ENCODE results near the gene DENND2D. TPM values are rescaled to one million over a fixed set of nuclear protein-coding genes. Genes with fewer than 3 reads are reported as not detected.

DENND2D gene
- total RNA-seq, 4 donors from 2014 or later = 1.4 to 16.6 (median 6.4) TPM

GRCh38 chr1:111232134-111232533, 31.7 kb upstream of the DENND2D start:
- peaks cover 10% of the 10 kb centered on the region for H3K27me3 ChIP-seq
- WGBS, 2 donors (ENCODE audit: low coverage in 1 of 2) = 93 to 96% methylated on average over 2 to 3 of the region's 3 CpGs
- H3K36me3 ChIP-seq = no peaks in the 10 kb centered on the region
- no peak overlapping the region for H3K4me3 ChIP-seq
- TF ChIP-seq CTCF (IDR thresholded peaks at IDR 0.05) (no peak), EP300 (IDR thresholded peaks at IDR 0.05) (no peak), POLR2A (IDR thresholded peaks at IDR 0.05) (no peak), POLR2AphosphoS5 (IDR thresholded peaks at IDR 0.05) (no peak)
- H3K9me3 ChIP-seq = no peaks in the 10 kb centered on the region
- no peak for ATAC-seq
- no peak overlapping the region for H3K27ac ChIP-seq
- H3K4me1 ChIP-seq = peaks cover 0 to 16% (median 0%) of the 10 kb centered on the region in 3 donors

- ATAC-seq = no peak
- H3K9me3 ChIP-seq = no peaks in the 10 kb centered on the region
- H3K4me3 ChIP-seq = no peak overlapping the region
- WGBS, 2 donors (ENCODE audit: low coverage in 1 of 2) = 49 to 72% methylated on average over 2 of the region's 2 CpGs
- TF ChIP-seq POLR2A (IDR thresholded peaks at IDR 0.05) (no peak), CTCF (IDR thresholded peaks at IDR 0.05) (no peak), EP300 (IDR thresholded peaks at IDR 0.05) (no peak), POLR2AphosphoS5 (IDR thresholded peaks at IDR 0.05) (no peak)
- no peak overlapping the region for H3K27ac ChIP-seq
- no peaks in the 10 kb centered on the region for H3K27me3 ChIP-seq
- H3K36me3 ChIP-seq = no peaks in the 10 kb centered on the region
- peaks cover 0 to 16% (median 0%) of the 10 kb centered on the region in 3 donors for H3K4me1 ChIP-seq
Observed at GRCh38 chr1:111228748-111229126, 28.3 kb upstream of the DENND2D start.

- Histone ChIP-seq H3K9me3 (no peaks in the 10 kb centered on the region), H3K4me3 (no peak overlapping the region), H3K27me3 (no peaks in the 10 kb centered on the region), H3K36me3 (no peaks in the 10 kb centered on the region), H3K27ac (peak overlapping the region in 3 of 4 donors; percentile 29 to 46 (median 36)), H3K4me1 (peaks cover 0 to 17% (median 0%) of the 10 kb centered on the region in 3 donors)
- peak; percentile 82 for ATAC-seq
- WGBS, 2 donors (ENCODE audit: low coverage in 1 of 2) = 61 to 69% methylated on average over 4 to 6 of the region's 6 CpGs
- no peak for TF ChIP-seq POLR2A (IDR thresholded peaks at IDR 0.05)
- no peak for TF ChIP-seq CTCF (IDR thresholded peaks at IDR 0.05)
- TF ChIP-seq POLR2AphosphoS5 (IDR thresholded peaks at IDR 0.05) = no peak
- no peak for TF ChIP-seq EP300 (IDR thresholded peaks at IDR 0.05)
Observed at GRCh38 chr1:111227851-111228747, 27.7 kb upstream of the DENND2D start.

DNA sequence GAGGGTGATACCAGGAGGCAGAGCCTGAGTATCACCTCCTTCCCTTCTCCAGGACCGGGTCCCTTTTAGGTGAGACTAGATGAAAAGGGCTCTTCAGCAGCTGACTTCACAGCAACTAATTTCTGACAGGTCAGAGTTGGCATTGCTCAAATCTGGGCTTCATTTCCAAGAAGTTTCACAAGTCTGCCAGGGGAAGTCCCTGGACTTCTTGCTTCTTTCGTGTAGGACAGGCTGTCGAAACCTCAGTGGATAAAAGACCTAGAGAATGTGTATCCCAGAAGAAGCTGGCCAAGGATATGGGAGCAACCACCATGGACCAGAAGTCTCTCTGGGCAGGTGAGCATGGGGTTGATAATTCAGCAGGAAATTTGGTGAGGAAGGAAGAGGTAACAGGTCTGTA, 27.0 kb upstream of the DENND2D start, which contains the start of gene CHI3L2:
Gene CHI3L2 (plus strand): TSS at position 280 of the 400 bp plus-strand sequence. CDS start 17 bp downstream, at position 297.
- peak; percentile 48 for ATAC-seq
- no peaks in the 10 kb centered on the region for H3K27me3 ChIP-seq
- H3K9me3 ChIP-seq = no peaks in the 10 kb centered on the region
- WGBS, 2 donors (ENCODE audit: low coverage in 1 of 2) = 70 to 80% methylated on average over 2 to 3 of the region's 3 CpGs
- peak within 1 kb of the TSS in 3 of 4 donors; percentile 29 to 46 (median 36) for H3K27ac ChIP-seq
- H3K36me3 ChIP-seq = no peaks in the 10 kb centered on the region
- TF ChIP-seq CTCF (IDR thresholded peaks at IDR 0.05) (no peak), POLR2AphosphoS5 (IDR thresholded peaks at IDR 0.05) (no peak)
- no peak within 1 kb of the TSS for H3K4me3 ChIP-seq
- peaks cover 0 to 24% (median 0%) of the 10 kb centered on the region in 3 donors for H3K4me1 ChIP-seq

All from gastroesophageal sphincter (tissue), 4 donors.